ENCODE measurements around the gene TRIM73.
"Not testable (repeated sequence)": the region's sequence is repeated elsewhere in the genome, so short reads cannot be mapped to it uniquely, and the experiment has no call there.

The TRIM73 gene

DNA sequence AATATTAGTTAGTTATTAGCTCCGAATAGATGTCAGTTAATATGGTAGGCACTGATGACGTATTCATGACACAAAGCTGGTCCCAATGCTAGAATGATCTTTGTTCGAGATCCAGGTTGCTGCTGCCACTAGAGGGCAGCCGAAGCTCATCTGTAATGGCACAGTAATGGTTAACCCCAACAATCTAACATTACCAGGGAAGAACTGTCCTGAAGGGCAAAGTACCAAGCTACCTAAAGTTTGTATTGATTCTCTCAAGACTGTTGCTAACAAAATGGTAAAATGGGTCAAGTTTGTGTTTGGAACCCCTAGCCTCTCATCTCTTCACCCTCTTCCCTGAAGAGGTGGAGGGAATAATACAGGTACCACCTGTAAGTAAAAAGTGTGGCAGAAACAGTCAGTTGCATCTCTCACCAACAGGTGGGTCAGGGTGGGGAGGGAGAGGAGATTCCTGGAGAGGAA lies 57.1 kb downstream of the TRIM73 start:
- H3K4me3 ChIP-seq (ENCODE audit: low read depth, low read length); DNase-seq (ENCODE audit: low read depth): not testable (repeated sequence)
- TF ChIP-seq, protein P1, sequence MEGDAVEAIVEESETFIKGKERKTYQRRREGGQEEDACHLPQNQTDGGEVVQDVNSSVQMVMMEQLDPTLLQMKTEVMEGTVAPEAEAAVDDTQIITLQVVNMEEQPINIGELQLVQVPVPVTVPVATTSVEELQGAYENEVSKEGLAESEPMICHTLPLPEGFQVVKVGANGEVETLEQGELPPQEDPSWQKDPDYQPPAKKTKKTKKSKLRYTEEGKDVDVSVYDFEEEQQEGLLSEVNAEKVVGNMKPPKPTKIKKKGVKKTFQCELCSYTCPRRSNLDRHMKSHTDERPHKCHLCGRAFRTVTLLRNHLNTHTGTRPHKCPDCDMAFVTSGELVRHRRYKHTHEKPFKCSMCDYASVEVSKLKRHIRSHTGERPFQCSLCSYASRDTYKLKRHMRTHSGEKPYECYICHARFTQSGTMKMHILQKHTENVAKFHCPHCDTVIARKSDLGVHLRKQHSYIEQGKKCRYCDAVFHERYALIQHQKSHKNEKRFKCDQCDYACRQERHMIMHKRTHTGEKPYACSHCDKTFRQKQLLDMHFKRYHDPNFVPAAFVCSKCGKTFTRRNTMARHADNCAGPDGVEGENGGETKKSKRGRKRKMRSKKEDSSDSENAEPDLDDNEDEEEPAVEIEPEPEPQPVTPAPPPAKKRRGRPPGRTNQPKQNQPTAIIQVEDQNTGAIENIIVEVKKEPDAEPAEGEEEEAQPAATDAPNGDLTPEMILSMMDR (IDR thresholded peaks at IDR 0.05; ENCODE audit: low read depth, low read length) = peak; percentile 40

Data from NB4 (cell line).